ENCODE measurements around the gene RBM33.

RBM33 gene

DNA sequence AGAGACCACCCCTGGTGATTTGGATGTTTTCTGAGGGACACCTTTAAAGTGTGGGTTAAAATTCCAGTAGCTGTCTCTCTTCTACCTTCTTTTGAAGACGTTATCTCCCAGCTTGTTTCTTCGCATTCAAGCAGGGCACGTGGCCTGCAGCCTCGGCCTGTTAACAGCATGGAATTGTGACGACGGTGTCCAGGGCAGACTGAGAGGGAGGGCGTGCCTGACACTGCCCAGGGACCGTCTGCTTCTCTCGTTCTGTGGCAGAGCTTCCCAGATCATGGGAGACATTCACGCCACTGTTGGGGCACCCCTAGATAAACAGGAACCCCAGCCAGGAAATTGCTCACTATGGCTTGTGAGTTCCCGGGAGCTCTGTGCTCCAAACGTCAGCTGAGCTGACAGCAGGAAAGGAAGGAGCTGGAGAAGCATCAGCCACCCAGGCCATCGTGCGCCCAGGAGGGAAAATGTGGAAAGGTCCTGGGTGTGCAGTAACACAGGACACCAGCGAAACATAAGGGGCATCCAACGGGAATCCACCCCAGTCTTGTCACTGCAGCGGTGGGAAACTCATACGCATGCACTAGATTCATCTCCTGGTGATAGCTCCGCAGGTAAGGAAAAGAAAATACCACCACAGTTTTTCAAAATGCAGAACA is 41.1 kb upstream of the RBM33 start:
- Mint-ChIP-seq H3K4me3 (no peak overlapping the region), H3K27me3 (ENCODE audit: low read depth) (peaks cover 23% of the 10 kb centered on the region), H3K9me3 (peaks cover 7% of the 10 kb centered on the region), H3K4me1 (no peaks in the 10 kb centered on the region), H3K27ac (no peak overlapping the region), H3K36me3 (ENCODE audit: low read depth) (peaks cover 4% of the 10 kb centered on the region)
- TF ChIP-seq, protein P1, sequence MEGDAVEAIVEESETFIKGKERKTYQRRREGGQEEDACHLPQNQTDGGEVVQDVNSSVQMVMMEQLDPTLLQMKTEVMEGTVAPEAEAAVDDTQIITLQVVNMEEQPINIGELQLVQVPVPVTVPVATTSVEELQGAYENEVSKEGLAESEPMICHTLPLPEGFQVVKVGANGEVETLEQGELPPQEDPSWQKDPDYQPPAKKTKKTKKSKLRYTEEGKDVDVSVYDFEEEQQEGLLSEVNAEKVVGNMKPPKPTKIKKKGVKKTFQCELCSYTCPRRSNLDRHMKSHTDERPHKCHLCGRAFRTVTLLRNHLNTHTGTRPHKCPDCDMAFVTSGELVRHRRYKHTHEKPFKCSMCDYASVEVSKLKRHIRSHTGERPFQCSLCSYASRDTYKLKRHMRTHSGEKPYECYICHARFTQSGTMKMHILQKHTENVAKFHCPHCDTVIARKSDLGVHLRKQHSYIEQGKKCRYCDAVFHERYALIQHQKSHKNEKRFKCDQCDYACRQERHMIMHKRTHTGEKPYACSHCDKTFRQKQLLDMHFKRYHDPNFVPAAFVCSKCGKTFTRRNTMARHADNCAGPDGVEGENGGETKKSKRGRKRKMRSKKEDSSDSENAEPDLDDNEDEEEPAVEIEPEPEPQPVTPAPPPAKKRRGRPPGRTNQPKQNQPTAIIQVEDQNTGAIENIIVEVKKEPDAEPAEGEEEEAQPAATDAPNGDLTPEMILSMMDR (IDR thresholded peaks at IDR 0.05; ENCODE audit: unreplicated experiment in 3 of 3): no peak

DNA sequence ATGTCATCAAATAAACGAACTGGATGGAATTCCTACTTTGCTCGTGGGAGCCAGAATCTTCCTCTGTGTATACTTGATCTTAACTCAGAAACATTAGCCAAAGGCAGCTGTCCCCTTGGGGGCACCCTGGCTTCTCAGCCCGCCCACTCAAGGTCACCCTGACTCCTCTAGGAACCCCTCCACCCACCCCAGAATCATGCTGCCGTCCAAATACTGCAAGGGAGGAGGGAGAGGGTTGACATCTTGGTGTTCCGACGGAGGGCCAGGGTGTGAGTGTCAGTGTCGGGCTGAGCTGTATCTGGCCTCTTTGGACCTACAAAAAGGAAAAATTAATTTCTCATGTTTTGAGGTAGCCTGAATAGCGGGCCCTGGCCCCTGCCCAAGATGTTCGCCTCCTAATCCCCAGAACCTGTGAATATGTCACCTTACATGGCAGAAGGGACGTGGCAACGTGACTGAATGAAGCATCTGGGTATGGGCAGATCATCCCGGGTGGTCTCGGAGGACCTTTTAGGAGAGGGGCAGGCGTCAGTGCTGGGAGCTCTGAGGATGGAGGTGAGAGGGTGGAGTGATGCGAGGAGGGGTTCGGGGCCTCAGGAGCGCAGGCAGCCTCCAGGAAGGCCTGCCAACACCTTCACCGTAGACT is 40.5 kb upstream of the RBM33 start:
- Mint-ChIP-seq H3K36me3 (ENCODE audit: low read depth) (peaks cover 4% of the 10 kb centered on the region), H3K9me3 (peaks cover 7% of the 10 kb centered on the region), H3K4me1 (no peaks in the 10 kb centered on the region), H3K4me3 (no peak overlapping the region), H3K27ac (no peak overlapping the region), H3K27me3 (ENCODE audit: low read depth) (peaks cover 16% of the 10 kb centered on the region)
- TF ChIP-seq, protein P1 (IDR thresholded peaks at IDR 0.05; ENCODE audit: unreplicated experiment in 3 of 3): no peak

DNA sequence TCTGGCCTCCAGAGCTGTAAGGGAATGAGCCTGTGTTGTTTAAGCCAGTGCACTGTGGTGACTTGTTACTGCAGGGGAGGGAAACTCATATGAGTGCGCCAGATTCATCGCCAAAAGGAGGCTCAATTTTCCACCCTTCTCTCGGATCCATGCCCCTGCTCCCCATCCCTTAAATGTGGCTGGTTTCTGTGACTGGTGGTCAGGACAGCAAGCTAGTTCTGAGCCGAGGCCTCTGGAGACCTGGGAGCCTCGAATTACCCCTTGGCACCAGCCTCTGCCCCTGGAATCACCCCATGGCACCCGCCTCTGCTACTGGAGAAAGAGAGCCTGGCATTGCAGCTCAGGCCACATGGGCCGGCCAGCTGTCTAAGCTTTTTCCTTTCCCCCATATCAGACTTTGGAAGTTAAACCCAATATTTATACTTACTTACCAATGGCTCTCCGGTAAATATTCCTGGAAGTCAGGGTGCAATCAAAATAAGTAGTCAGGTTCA is 39.9 kb upstream of the RBM33 start:
- Mint-ChIP-seq H3K27me3 (ENCODE audit: low read depth) (peaks cover 16% of the 10 kb centered on the region), H3K27ac (no peak overlapping the region)

GRCh38 chr7:155609185-155609584 is 35.3 kb upstream of the RBM33 start:
- Mint-ChIP-seq H3K4me1 (no peaks in the 10 kb centered on the region), H3K27me3 (ENCODE audit: low read depth) (peaks cover 6% of the 10 kb centered on the region), H3K27ac (no peak overlapping the region), H3K4me3 (no peak overlapping the region), H3K9me3 (peaks cover 7% of the 10 kb centered on the region), H3K36me3 (ENCODE audit: low read depth) (peaks cover 12% of the 10 kb centered on the region)
- TF ChIP-seq, protein P1 (IDR thresholded peaks at IDR 0.05; ENCODE audit: unreplicated experiment in 3 of 3): no peak

More for the DNA sequence above, 39.9 kb upstream of the RBM33 start:
- no peaks in the 10 kb centered on the region for H3K4me1 Mint-ChIP-seq
- peaks cover 4% of the 10 kb centered on the region for H3K36me3 Mint-ChIP-seq (ENCODE audit: low read depth)
- TF ChIP-seq, protein P1 (IDR thresholded peaks at IDR 0.05; ENCODE audit: unreplicated experiment in 3 of 3): no peak
- H3K9me3 Mint-ChIP-seq: peaks cover 7% of the 10 kb centered on the region
- H3K4me3 Mint-ChIP-seq: no peak overlapping the region

GRCh38 chr7:155610633-155611193 is 33.7 kb upstream of the RBM33 start:
- Mint-ChIP-seq H3K36me3 (ENCODE audit: low read depth) (peaks cover 24% of the 10 kb centered on the region), H3K4me3 (no peak overlapping the region), H3K27ac (no peak overlapping the region), H3K27me3 (ENCODE audit: low read depth) (peaks cover 6% of the 10 kb centered on the region), H3K9me3 (peaks cover 14% of the 10 kb centered on the region), H3K4me1 (no peaks in the 10 kb centered on the region)
- TF ChIP-seq, protein P1 (IDR thresholded peaks at IDR 0.05; ENCODE audit: unreplicated experiment in 3 of 3): no peak
